ENCODE data around the gene FAM131B.

- TF ChIP-seq CEBPB (IDR thresholded peaks at IDR 0.05) (no peak), REST (IDR thresholded peaks at IDR 0.05; ENCODE audit: low read depth) (no peak), EP300 (IDR thresholded peaks at IDR 0.05; ENCODE audit: borderline replicate concordance) (no peak), NFIC (IDR thresholded peaks at IDR 0.05) (peak; percentile 66), TEAD4 (IDR thresholded peaks at IDR 0.05) (no peak), CREB1 (IDR thresholded peaks at IDR 0.05; ENCODE audit: low read depth) (no peak), RAD21 (IDR thresholded peaks at IDR 0.05; ENCODE audit: low read depth) (peak; percentile 50; the same call in 1 of the 2 replicates), TAF1 (IDR thresholded peaks at IDR 0.05; ENCODE audit: low read depth) (no peak), EGR1 (IDR thresholded peaks at IDR 0.05) (no peak), YY1 (IDR thresholded peaks at IDR 0.05; ENCODE audit: low read depth) (no peak), TCF12 (IDR thresholded peaks at IDR 0.05; ENCODE audit: low read depth) (no peak), FOXM1 (IDR thresholded peaks at IDR 0.05; ENCODE audit: borderline replicate concordance, low read depth) (no peak)
- TF ChIP-seq, protein P1, sequence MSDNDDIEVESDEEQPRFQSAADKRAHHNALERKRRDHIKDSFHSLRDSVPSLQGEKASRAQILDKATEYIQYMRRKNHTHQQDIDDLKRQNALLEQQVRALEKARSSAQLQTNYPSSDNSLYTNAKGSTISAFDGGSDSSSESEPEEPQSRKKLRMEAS (IDR thresholded peaks at IDR 0.05) = peak; percentile 63
- TF ChIP-seq, protein P2, sequence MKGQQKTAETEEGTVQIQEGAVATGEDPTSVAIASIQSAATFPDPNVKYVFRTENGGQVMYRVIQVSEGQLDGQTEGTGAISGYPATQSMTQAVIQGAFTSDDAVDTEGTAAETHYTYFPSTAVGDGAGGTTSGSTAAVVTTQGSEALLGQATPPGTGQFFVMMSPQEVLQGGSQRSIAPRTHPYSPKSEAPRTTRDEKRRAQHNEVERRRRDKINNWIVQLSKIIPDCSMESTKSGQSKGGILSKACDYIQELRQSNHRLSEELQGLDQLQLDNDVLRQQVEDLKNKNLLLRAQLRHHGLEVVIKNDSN (IDR thresholded peaks at IDR 0.05) = no peak
Measured at GRCh38 chr7:143372070-143372469, 9.6 kb upstream of the FAM131B start.
